Heart left ventricle (tissue), 16 donors: ENCODE measurements around the gene MAGED1. TPM values are rescaled to one million over a fixed set of nuclear protein-coding genes. Genes with fewer than 3 reads are reported as not detected.

ENCODE experiments used
- ATAC-seq, 4 donors: fragments of 200-7000 bp; cut with Tn5 transposase; one replicate each; pipeline ENCODE4 v1.9.1; 2020 to 2022; ENCODE audit warnings: moderate library complexity in 4 of 4, mild to moderate bottlenecking in 3 of 4, moderate number of reproducible peaks in 1 of 4
- DNase-seq, 5 donors: peaks; one replicate each; pipeline ENCODE4 v3.0.0-alpha.2; 2020
- H3K27ac ChIP-seq, 12 donors: fragments of 200-600 bp; sonication (generic) in 4 of 12; one replicate each; pipeline versions ENCODE4 v1.5.0 to v1.8.0; 2016 to 2022; ENCODE audit warnings: mild to moderate bottlenecking in 2 of 12
- H3K27me3 ChIP-seq, 9 donors: fragments of 200-600 bp; sonication (generic) in 2 of 9; one replicate each; pipeline versions ENCODE4 v1.5.1 to v1.8.0; 2016 to 2022; ENCODE audit warnings: mild to moderate bottlenecking in 3 of 9
- H3K36me3 ChIP-seq, 9 donors: fragments of 200-600 bp; sonication (generic) in 2 of 9; one replicate each; pipeline versions ENCODE4 v1.5.0 to v1.8.0; 2018 to 2022; ENCODE audit warnings: mild to moderate bottlenecking in 2 of 9
- H3K4me1 ChIP-seq, 12 donors: fragments of 200-600 bp; sonication (generic) in 4 of 12; one replicate each; pipeline versions ENCODE4 v1.5.0 to v1.8.0; 2016 to 2022; ENCODE audit warnings: mild to moderate bottlenecking in 3 of 12
- H3K4me3 ChIP-seq, 12 donors: fragments of 200-600 bp; sonication (generic) in 4 of 12; one replicate each; pipeline versions ENCODE4 v1.5.0 to v1.8.0; 2017 to 2022; ENCODE audit warnings: mild to moderate bottlenecking in 9 of 12, moderate library complexity in 4 of 12
- H3K9me3 ChIP-seq, 12 donors: fragments of 200-600 bp; sonication (generic) in 4 of 12; one replicate each; pipeline versions ENCODE4 v1.5.0 to v1.8.0; 2016 to 2022; ENCODE audit warnings: mild to moderate bottlenecking in 1 of 12
- CTCF ChIP-seq, 12 donors: fragments of 200-600 bp; sonication (generic) in 4 of 12; IDR thresholded peaks; one replicate each; pipeline versions ENCODE4 v1.5.0 to v1.8.0; 2018 to 2022; ENCODE audit warnings: antibody characterized with exemption in 12 of 12, mild to moderate bottlenecking in 5 of 12
- POLR2A ChIP-seq, 2 donors: fragments of 450-650 bp; IDR thresholded peaks; one replicate each; pipeline ENCODE4 v1.6.1; 2017; ENCODE audit warnings: antibody characterized with exemption in 2 of 2, mild to moderate bottlenecking in 2 of 2, moderate library complexity in 2 of 2
- WGBS, 4 donors: extraction: QIAGEN DNeasy Blood & Tissue Kit in 2 of 4; methylation state at CpG; one replicate each; pipeline versions ENCODE4 v1.1.5 to v1.1.7; 2013 to 2018; 5-methylcytosine and 5-hydroxymethylcytosine counted together
- intact Hi-C, 10 donors: fragments of 100-400 bp; cut with DNase I; formaldehyde crosslinking; loops; one replicate each; pipeline versions ENCODE4 v1.11.1 to v1.14.2; 2022
- polyA plus RNA-seq, 2 donors: library from polyadenylated mRNA; stranded (reverse); fragments of 200-250 nt; gene quantifications; one replicate each; pipeline ENCODE4 v1.2.3, GENCODE V29; 2013
- total RNA-seq, 9 donors: library from RNA; depleted of rRNA in 2 of 9; stranded (reverse); fragments of >200 nt in 2 of 9; fragmentation: NEBNext Ultra II Directional in 3 of 9; extraction: Animal tissue kit (Norgen Biotek cat#: 25700) in 3 of 9; gene quantifications; one replicate each; pipeline versions ENCODE4 v1.1.0 to v1.2.4, GENCODE V29; 2016 to 2023
- donor health status: ischemic (EF 13 %, LVEDD 7.1; RV severe dilation, severe dysfunction).
- donor health status: healthy with polysubstance abuse.
- donor health status: DM: no; HTN: yes; CAD: no.
- donor health status: DM: no; HTN: no; CAD: no.
- donor health status: ischemic (EF 25% LVEDD 6.9; RV normal size, moderate dysfunction).
- donor health status: ischemic (EF 25% LVEDD 5.7; RV mildly dilated, moderate dysfunction).
- donor health status: healthy.
- donor health status: DM: yes; HTN: yes; CAD: no.
- donor health status: ischemic (EF 35%, LVEDD 5.7; RV mildly dilated, moderate dysfunction).
- donor health status: nonischemic (EF 11% LVEDD 7.7; RV severe dilation, severe dysfunction).
- donor health status: DM: yes; HTN: yes; CAD: no.
- donor health status: PGD.
- donor health status: ischemic (EF 29% LVEDD 5.4; RV normal size, mild dysfunction).
- donor health status: nonischemic (EF 23%, LVEDD 6.1; RV moderate dilation, normal function).

MAGED1 gene
- total and polyA plus RNA-seq, 11 donors: 19.2 to 97.1 (median 70.7) TPM

GRCh38 chrX:51878056-51878455 is 15.4 kb upstream of the MAGED1 start:
- Histone ChIP-seq H3K27me3 (peaks cover 0 to 4% (median 0%) of the 10 kb centered on the region in 9 donors), H3K27ac (no peak overlapping the region), H3K9me3 (no peaks in the 10 kb centered on the region), H3K4me1 (no peaks in the 10 kb centered on the region), H3K4me3 (no peak overlapping the region), H3K36me3 (no peaks in the 10 kb centered on the region)
- ATAC-seq (no peak), DNase-seq (no peak)
- intact Hi-C loops: no loop called here
- TF ChIP-seq CTCF (IDR thresholded peaks at IDR 0.05) (no peak), POLR2A (IDR thresholded peaks at IDR 0.05) (no peak)
- 64 to 83% (median 76%) methylated on average over 1 of the region's 1 CpG for WGBS, 4 donors

- Histone ChIP-seq H3K4me1 (peaks cover 0 to 9% (median 0%) of the 10 kb centered on the region in 12 donors), H3K36me3 (no peaks in the 10 kb centered on the region), H3K9me3 (peaks cover 0 to 3% (median 0%) of the 10 kb centered on the region in 12 donors), H3K27ac (no peak overlapping the region), H3K27me3 (no peaks in the 10 kb centered on the region), H3K4me3 (no peak overlapping the region)
- ATAC-seq (no peak), DNase-seq (no peak)
- TF ChIP-seq CTCF (IDR thresholded peaks at IDR 0.05): no peak
- TF ChIP-seq POLR2A (IDR thresholded peaks at IDR 0.05): no peak
- intact Hi-C loops: no loop called here
These were observed 3.6 kb upstream of the MAGED1 start for GRCh38 chrX:51889851-51890250.

- peak overlapping the region in 2 of 12 donors; percentile 50 for H3K27ac ChIP-seq
- no peak for TF ChIP-seq CTCF (IDR thresholded peaks at IDR 0.05)
- no peak for TF ChIP-seq POLR2A (IDR thresholded peaks at IDR 0.05)
- H3K36me3 ChIP-seq: peaks cover 0 to 7% (median 0%) of the 10 kb centered on the region in 9 donors
- H3K27me3 ChIP-seq: no peaks in the 10 kb centered on the region
- no peak overlapping the region for H3K4me3 ChIP-seq
- 71 to 100% (median 89%) methylated on average over 1 of the region's 1 CpG for WGBS, 4 donors
- ATAC-seq: no peak
- H3K9me3 ChIP-seq: peaks cover 0 to 3% (median 0%) of the 10 kb centered on the region in 12 donors
- intact Hi-C loops: no loop called here
- DNase-seq: no peak
- peaks cover 0 to 13% (median 1%) of the 10 kb centered on the region in 12 donors for H3K4me1 ChIP-seq
These were observed 2.2 kb upstream of the MAGED1 start for GRCh38 chrX:51891245-51891644.

- TF ChIP-seq POLR2A (IDR thresholded peaks at IDR 0.05) (no peak), CTCF (IDR thresholded peaks at IDR 0.05) (no peak)
- H3K27ac ChIP-seq: peak overlapping the region in 7 of 12 donors; percentile 10 to 81 (median 38)
- 23 to 48% (median 35%) methylated on average over 5 to 6 of the region's 6 CpGs for WGBS, 4 donors
- peaks cover 0 to 3% (median 0%) of the 10 kb centered on the region in 12 donors for H3K9me3 ChIP-seq
- intact Hi-C loops: no loop called here
- H3K4me3 ChIP-seq: no peak overlapping the region
- DNase-seq (peak in 4 of 5 donors; percentile 28 to 59 (median 43)), ATAC-seq (peak; percentile 6 to 45 (median 26))
- H3K4me1 ChIP-seq: peaks cover 0 to 13% (median 1%) of the 10 kb centered on the region in 12 donors
- H3K27me3 ChIP-seq: peaks cover 0 to 2% (median 0%) of the 10 kb centered on the region in 9 donors
- peaks cover 0 to 8% (median 2%) of the 10 kb centered on the region in 9 donors for H3K36me3 ChIP-seq
These were observed 1.4 kb upstream of the MAGED1 start for GRCh38 chrX:51891821-51892551.
